DOHH2 (cell line): ENCODE results near the gene ACADM.

Source experiments
- H3F3A ChIP-seq: fragments of 200-600 bp; sonication (generic), shearing (Covaris generic); 2 replicates; pipeline ENCODE4 v1.6.0; 2016; ENCODE audit warnings: antibody characterized with exemption, mild to moderate bottlenecking; ENCODE audit not compliant: control insufficient read depth, insufficient read depth
- H3K27ac ChIP-seq: fragments of 200-600 bp; sonication (generic); 2 replicates; pipeline ENCODE4 v1.5.1; 2014; ENCODE audit warnings: low read depth, mild to moderate bottlenecking, low read length, moderate library complexity
- H3K27me3 ChIP-seq: fragments of 200-600 bp; sonication (generic); 2 replicates; pipeline ENCODE4 v1.6.1; 2014; ENCODE audit warnings: mild to moderate bottlenecking, low read length, mixed read lengths; ENCODE audit not compliant: control insufficient read depth
- H3K36me3 ChIP-seq: fragments of 200-600 bp; sonication (generic); 2 replicates; pipeline ENCODE4 v1.6.1; 2014; ENCODE audit warnings: mild to moderate bottlenecking, low read length, moderate library complexity, mixed read lengths; ENCODE audit not compliant: control insufficient read depth
- H3K4me1 ChIP-seq: fragments of 200-600 bp; sonication (generic); 2 replicates; pipeline ENCODE4 v1.6.1; 2014; ENCODE audit warnings: mild to moderate bottlenecking, low read length, mixed read lengths; ENCODE audit not compliant: control insufficient read depth
- H3K4me2 ChIP-seq: fragments of 200-600 bp; sonication (generic); 2 replicates; pipeline ENCODE4 v1.6.0; 2014; ENCODE audit warnings: mild to moderate bottlenecking, low read length, moderate library complexity
- H3K4me3 ChIP-seq: fragments of 200-600 bp; sonication (generic); 2 replicates; pipeline ENCODE4 v1.5.1; 2014; ENCODE audit warnings: mild to moderate bottlenecking, low read length, mixed read lengths
- H3K79me2 ChIP-seq: fragments of 200-600 bp; sonication (generic); 2 replicates; pipeline ENCODE4 v1.6.1; 2014; ENCODE audit warnings: mild to moderate bottlenecking, low read length, mixed read lengths; ENCODE audit not compliant: control insufficient read depth
- H3K9me2 ChIP-seq: fragments of 200-600 bp; sonication (generic); replicated peaks from 2 replicates; pipeline ENCODE4 v1.6.1; 2014; ENCODE audit warnings: mild to moderate bottlenecking, low read length, mixed read lengths; ENCODE audit not compliant: control insufficient read depth
- H3K9me3 ChIP-seq: fragments of 200-600 bp; sonication (generic); 2 replicates; pipeline ENCODE4 v1.6.1; 2014; ENCODE audit warnings: antibody characterized with exemption, low read length, mixed read lengths; ENCODE audit not compliant: control insufficient read depth, insufficient read depth
- H4K20me1 ChIP-seq: fragments of 200-600 bp; sonication (generic); 2 replicates; pipeline ENCODE4 v1.6.0; 2014; ENCODE audit warnings: low read depth, mild to moderate bottlenecking, antibody characterized with exemption, low read length, moderate library complexity; ENCODE audit not compliant: control insufficient read depth, insufficient read depth
- CTCF ChIP-seq: fragments of 200-600 bp; sonication (generic); IDR thresholded peaks from one replicate; pipeline ENCODE4 v1.5.1; 2014; ENCODE audit warnings: antibody characterized with exemption, mild to moderate bottlenecking, low read depth, low read length; ENCODE audit not compliant: poor library complexity, severe bottlenecking
- EZH2phosphoT487 ChIP-seq: fragments of 200-600 bp; sonication (generic); IDR thresholded peaks from 2 replicates; pipeline ENCODE4 v1.6.1; 2017; ENCODE audit warnings: borderline replicate concordance, mild to moderate bottlenecking, antibody characterized with exemption, low read length, moderate library complexity, mixed read lengths

ACADM gene

GRCh38 chr1:75787524-75787923, 63.0 kb downstream of the ACADM start:
- H3K4me1 ChIP-seq, result peaks cover 50% of the 10 kb centered on the region
- peaks cover 73% of the 10 kb centered on the region for H3F3A ChIP-seq
- TF ChIP-seq CTCF, result no peak
- no peak for TF ChIP-seq EZH2phosphoT487
- H3K9me2 ChIP-seq, result no peaks in the 10 kb centered on the region
- peaks cover 46% of the 10 kb centered on the region for H4K20me1 ChIP-seq
- H3K4me3 ChIP-seq, result peak overlapping the region; percentile 88
- H3K4me2 ChIP-seq, result peak overlapping the region; percentile 70
- H3K27ac ChIP-seq, result peak overlapping the region; percentile 92
- H3K27me3 ChIP-seq, result no peaks in the 10 kb centered on the region
- H3K9me3 ChIP-seq, result 0 out of 2 replicates have a peak, but pooled peaks cover 2% of the 10 kb centered on the region
- H3K36me3 ChIP-seq, result peaks cover 65% of the 10 kb centered on the region
- H3K79me2 ChIP-seq, result peaks cover 76% of the 10 kb centered on the region

DNA sequence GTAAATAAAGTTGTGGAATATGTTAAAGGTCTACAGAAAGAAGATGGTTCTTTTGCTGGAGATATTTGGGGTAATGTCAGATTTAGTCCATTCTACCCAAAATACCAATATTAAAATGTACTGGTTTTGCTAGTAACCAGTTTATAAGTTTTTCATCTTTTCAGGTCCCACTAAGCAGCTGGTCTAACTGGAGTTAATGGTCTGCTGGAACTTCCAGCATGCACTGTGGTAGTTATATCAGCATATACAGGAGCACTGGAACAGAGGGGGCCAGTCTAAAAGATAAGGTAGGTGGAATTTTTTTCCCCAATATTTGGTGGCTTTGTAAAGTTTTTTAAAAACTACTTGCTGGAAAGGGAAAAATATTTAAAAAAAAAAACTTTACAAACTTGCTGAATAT, 65.5 kb downstream of the ACADM start:
- H3F3A ChIP-seq, result peaks cover 89% of the 10 kb centered on the region

DNA sequence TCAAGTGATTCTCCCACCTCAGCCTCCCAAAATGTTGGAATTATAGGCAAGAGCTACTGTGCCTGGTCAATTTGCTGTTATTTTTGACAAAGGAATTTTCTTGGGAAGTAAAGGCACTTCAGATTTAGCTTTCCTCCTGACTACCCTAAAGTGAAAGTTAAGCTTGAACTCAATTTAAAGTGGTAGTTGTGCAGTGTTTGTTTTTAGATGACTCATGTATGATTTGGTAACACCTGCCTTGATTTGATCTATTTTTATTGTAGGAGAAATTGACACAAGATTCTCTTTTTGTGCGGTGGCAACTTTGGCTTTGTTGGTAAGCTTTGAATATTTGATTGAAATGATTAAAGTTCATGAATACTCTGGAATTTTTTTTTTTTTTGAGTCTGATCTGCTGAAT, 66.5 kb downstream of the ACADM start:
- Histone ChIP-seq H3K27me3 (no peaks in the 10 kb centered on the region), H3K9me2 (no peaks in the 10 kb centered on the region), H3K4me2 (peak overlapping the region; percentile 70), H3K27ac (0 out of 2 replicates have a peak overlapping the region, but pooled peaks have one; percentile 2), H4K20me1 (peaks cover 58% of the 10 kb centered on the region), H3K4me3 (peak overlapping the region; percentile 88; the same call in 1 of the 2 replicates), H3K4me1 (peaks cover 34% of the 10 kb centered on the region), H3K36me3 (peaks cover 99% of the 10 kb centered on the region), H3F3A (peaks cover 93% of the 10 kb centered on the region), H3K79me2 (peaks cover 65% of the 10 kb centered on the region), H3K9me3 (no peaks in the 10 kb centered on the region)
- TF ChIP-seq EZH2phosphoT487 (no peak), CTCF (no peak)

More for the DNA sequence above, 65.5 kb downstream of the ACADM start:
- Histone ChIP-seq H3K79me2 (peaks cover 72% of the 10 kb centered on the region), H3K4me3 (peak overlapping the region; percentile 88), H4K20me1 (peaks cover 58% of the 10 kb centered on the region), H3K9me2 (no peaks in the 10 kb centered on the region), H3K9me3 (no peaks in the 10 kb centered on the region), H3K27me3 (no peaks in the 10 kb centered on the region), H3K27ac (no peak overlapping the region), H3K4me2 (peak overlapping the region; percentile 70), H3K36me3 (peaks cover 89% of the 10 kb centered on the region), H3K4me1 (peaks cover 42% of the 10 kb centered on the region)
- no peak for TF ChIP-seq CTCF
- no peak for TF ChIP-seq EZH2phosphoT487
